Muscle of back (tissue), 11 donors: Measurements from ENCODE around the gene NDC1. TPM values are rescaled to one million over a fixed set of nuclear protein-coding genes. Genes with fewer than 3 reads are reported as not detected.

Experiments
- DNase-seq, 3 donors: peaks; one replicate each; pipeline versions ENCODE4 v3.0.0 to v3.0.0-alpha.2; 2013
- polyA plus RNA-seq, 10 donors: library from polyadenylated mRNA; unstranded; fragments of 120-200 nt; gene quantifications; one replicate each; pipeline ENCODE4 v1.2.1, GENCODE V29; 2013; ENCODE audit not compliant: insufficient read length in 10 of 10

Gene NDC1
- polyA plus RNA-seq, 10 donors: 9.6 to 16.3 (median 12.3) TPM

- no peak for DNase-seq
These were observed 105.7 kb downstream of the NDC1 start for GRCh38 chr1:53732409-53732808.

DNA sequence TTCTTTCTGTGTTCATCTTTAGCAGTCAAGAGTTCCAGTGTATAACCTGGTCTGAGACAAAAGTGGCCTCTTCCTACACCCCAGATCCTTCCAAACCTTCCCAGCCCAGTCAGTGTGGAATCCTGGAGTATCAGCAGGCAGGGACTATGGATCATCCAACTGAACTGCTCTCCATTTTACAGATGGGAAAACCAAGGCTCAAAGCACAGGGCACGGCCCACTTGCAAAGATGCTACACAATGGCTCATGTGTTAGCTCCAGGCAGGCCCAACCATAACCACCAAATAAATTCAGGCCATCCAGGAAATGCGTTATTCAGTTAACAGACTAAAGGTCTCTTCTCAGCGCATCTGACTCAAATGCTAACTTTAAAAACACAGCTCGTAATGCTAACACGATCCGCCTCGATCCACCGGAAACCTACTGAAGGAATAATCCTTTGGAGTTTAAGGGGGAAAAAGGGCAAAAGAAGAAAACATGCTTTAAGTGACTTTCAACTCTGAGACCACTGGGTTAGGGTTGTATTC, 106.3 kb downstream of the NDC1 start:
- no peak for DNase-seq

GRCh38 chr1:53731043-53731600, 107.0 kb downstream of the NDC1 start:
- no peak for DNase-seq

- no peak for DNase-seq
These were observed 107.8 kb downstream of the NDC1 start for GRCh38 chr1:53730224-53730865.

GRCh38 chr1:53729456-53730223, 108.5 kb downstream of the NDC1 start:
- no peak for DNase-seq

DNA sequence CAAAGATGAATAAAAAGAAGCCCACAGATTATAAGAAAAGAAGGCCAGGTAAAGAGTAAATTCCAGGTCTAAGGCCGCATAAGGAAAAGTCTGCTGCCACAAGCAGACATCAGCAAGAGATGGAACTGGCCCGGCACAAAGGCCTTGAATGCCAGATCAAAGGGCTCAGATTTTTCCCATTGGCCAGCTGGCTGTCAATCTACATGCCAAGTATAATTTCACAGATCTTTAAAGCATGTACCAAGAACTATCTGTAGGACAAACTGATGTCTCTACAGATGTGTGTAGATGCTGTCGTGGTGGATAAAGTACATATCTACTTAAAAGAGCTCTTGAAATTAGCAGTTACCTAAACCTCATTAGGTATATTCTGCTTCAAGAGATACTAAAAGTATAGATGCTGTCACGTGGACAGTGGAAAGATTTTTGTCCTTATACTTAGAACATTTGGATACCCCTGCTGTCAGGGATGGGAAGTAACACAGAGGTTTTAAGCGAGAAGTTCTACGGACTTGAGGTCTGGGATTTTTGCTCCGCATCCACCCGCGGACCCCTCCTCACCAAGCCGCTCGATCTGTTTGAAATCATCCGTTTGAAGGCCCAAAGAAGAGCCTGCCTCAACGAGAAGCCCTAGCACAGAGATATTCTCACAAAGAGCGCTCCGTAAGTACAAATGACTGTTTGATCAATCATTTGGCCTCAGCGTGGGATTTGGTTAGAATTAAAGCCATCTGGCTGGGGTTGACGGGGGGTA, 109.2 kb downstream of the NDC1 start:
- DNase-seq: no peak

- DNase-seq: no peak
These were observed 109.9 kb downstream of the NDC1 start for GRCh38 chr1:53728196-53728595.

DNA sequence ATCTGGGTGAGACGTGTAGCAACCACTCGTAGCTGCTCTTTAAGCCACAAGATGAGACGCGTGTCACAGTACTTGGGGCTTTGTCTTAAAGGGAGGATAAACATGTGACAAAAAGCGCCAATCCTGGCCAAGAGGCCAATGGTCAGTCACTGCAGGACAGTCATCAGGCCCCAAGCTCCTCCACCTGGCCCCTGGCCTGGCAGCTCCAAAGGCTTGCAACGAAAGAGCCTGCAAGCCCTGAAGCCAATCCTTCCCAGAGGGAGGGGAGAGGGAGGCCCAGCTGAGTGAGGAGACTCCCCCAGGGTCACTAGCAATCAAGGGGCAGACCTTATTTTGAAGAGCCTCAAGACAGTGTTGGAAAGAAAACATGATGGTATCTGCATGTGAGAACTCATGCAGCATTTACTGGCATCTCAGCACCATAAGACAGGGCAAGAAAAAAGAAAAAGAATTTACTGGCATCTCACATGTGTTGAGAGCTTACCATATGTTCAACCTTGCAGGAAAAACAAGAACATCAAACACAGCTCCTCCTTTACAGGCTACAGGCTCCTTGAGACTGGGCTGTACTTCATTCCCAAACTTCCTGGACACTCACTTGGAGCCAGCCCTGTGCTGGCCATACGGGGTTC, 110.5 kb downstream of the NDC1 start:
- DNase-seq: no peak

DNA sequence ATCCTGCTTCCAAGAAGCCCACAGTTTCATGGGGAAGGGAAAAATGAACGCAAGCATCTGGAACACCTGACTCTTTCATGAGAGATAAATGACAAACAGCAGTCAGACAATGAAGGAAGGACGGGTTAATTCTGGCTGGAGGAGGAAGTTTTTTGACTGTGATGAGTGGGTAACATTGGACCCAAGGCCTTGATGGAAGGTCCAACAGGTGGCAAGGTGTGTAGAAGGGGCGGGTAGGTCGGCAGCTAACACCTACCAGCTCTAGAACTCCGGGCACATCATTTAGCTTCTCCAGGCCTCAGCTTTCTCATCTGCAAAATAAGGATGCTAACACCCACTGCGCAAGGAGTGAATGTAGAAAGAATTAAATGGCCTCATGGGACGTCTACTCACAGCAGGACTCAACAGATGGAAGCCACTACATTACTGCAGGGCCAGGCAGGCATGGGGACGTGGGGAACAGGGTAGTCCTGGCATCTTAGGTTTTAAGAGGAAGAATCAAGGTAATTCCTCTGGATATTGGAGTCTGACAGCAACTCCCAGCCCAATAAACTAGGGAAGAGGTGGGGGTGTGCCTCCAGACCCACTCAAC, 112.0 kb downstream of the NDC1 start:
- DNase-seq: no peak

DNA sequence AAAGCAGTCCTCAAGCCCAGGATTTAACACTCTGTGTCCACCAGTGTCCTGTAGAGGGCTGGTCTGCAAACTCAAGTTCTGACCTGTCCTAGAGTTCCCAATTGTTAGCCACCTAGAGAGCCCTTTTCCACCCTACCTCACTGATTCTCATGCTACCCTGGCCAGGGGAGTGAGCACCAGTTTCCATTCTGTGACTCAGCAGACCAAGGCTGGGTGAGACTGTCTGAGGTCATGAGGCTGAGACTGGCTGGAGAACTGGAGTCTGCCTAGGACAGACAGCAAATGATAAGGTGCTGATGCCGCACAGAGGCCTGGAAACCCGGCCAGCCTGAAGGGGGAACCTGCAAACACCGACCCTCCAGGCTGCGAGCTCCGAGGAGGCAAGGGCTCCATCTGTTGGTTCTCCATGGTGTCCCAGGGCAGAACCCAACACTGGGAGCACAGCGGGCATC, 112.8 kb downstream of the NDC1 start:
- no peak for DNase-seq

DNA sequence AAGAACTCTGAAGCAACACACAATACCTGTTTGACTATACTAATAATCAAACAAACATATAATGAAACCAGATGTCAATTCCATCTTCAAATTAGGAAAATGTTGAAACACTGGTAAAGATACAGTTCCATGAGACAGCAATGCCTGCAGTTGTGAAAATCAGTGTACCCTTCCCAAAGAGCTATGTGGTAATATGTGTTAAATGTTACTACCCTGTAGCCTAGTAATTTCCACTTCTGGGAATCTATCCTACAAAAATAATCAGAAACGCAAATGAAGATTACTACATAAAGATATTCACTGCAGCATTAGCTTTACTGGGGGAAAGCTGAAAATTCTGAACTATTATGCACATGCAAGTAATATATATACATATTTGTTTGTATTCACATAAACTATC, 116.1 kb downstream of the NDC1 start:
- no peak for DNase-seq

DNA sequence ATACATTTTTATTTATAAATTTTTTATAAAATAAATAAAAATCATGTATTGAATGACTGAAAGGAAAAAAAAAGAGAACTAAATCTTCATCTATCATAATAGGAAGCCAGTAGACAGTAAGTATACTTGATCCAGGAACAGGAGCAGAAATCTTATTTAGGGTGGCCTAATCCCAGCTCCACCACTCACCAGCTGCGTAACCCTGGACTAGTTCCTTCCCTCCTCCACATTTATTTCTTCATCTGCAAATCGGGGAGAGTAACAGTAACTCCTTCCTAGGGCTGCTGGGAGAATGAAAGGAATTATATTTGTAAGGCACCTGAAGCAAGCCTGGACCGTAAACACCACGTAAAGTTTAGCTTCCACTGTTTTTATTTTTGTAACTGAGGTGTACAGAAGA, 117.0 kb downstream of the NDC1 start:
- DNase-seq: no peak

- no peak for DNase-seq
These were observed 118.6 kb downstream of the NDC1 start for GRCh38 chr1:53719469-53719868.

- no peak for DNase-seq
These were observed 119.7 kb downstream of the NDC1 start for GRCh38 chr1:53718443-53718842.

GRCh38 chr1:53717025-53717804, 120.9 kb downstream of the NDC1 start:
- DNase-seq: no peak

DNA sequence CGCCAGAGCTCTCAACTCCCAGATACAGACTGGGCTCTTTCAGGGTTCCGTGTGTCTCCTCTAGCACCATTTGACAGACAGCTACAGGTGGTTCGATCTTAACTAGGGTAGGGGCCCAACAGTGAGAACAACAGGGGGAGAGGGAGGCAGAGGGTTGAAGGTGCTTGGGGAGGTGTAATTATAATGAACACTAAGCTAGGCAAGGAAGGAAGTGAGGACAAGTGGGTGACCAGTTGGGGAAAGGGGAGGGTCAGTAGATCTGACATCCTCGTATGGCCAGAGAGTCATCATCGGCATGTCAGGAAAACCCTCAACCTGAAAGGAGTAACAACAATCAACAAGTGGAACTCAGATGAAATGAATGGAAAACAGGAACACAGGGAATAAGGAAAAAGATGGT, 121.9 kb downstream of the NDC1 start:
- DNase-seq: no peak

- DNase-seq: no peak
These were observed 122.6 kb downstream of the NDC1 start for GRCh38 chr1:53715478-53715877.
